Astrocyte (in vitro differentiated cells and primary cell): Measurements from ENCODE around the gene PRSS50.

Source experiments
- CTCF ChIP-seq: IDR thresholded peaks from 2 replicates; pipeline ENCODE4 v1.5.1; 2011; ENCODE audit warnings: low read depth, mild to moderate bottlenecking, inconsistent platforms, low read length, moderate library complexity; ENCODE audit not compliant: insufficient read depth
- EZH2 ChIP-seq: IDR thresholded peaks from 2 replicates; pipeline ENCODE4 v1.6.1; 2012; ENCODE audit warnings: mild to moderate bottlenecking, low read length, inconsistent platforms; ENCODE audit not compliant: insufficient read depth

GRCh38 chr3:46664971-46665762 lies 52.5 kb downstream of the PRSS50 start:
- TF ChIP-seq CTCF (no peak), EZH2 (no peak)
